Subcutaneous adipose tissue (tissue), 4 donors: ENCODE data around the gene GALNS. TPM values are rescaled to one million over a fixed set of nuclear protein-coding genes. Genes with fewer than 3 reads are reported as not detected.

Source experiments
- total RNA-seq, 4 donors: library from RNA; depleted of rRNA; stranded (reverse); fragments of >200 nt; gene quantifications; one replicate each; pipeline ENCODE4 v1.1.0, GENCODE V29; 2016
- TF ChIP-seq, protein P1 (sequence below): fragments of 450-650 bp; IDR thresholded peaks from one replicate; pipeline ENCODE4 v1.5.1; 2016; ENCODE audit warnings: low read depth, mild to moderate bottlenecking, control low read depth, antibody characterized with exemption, moderate library complexity

Gene GALNS
- total RNA-seq, 4 donors from 2014 or later = 17.2 to 48.6 (median 18.2) TPM

DNA sequence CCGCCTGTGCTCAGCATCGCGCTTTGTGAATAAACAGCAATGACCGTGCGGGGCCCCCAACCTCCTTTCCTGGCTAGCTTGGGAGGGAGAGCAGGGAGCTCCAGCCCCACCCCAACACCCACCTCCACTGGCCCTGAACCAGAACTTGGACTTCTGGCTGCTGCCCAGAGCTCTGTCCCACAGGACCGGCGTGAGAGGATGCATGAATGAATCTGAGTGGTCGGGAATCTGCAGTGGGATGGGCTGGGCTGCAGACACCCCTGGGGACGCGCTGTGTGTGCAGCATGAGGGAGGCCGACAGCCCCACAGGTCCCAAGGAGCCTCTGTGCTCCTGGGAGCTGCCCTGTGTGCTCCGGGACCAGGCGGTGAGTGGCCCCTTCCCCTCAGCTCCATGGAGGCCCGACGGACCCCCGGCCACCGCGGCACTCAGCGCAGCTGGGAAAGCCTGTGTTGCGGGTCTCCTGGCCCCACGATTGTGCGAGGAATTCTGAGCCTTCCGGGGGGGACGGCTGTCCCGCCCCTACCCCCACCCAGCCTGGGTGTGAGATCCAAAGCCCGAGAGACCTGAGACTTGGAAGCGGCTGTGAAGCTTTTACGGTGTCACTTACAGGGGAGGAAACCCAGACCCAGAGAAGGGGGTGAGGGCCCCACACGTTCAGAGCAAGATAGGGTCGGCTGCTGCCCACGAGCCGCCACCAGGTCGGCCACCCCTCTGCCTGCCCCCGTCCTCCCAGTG is 77.2 kb downstream of the GALNS start:
- TF ChIP-seq, protein P1, sequence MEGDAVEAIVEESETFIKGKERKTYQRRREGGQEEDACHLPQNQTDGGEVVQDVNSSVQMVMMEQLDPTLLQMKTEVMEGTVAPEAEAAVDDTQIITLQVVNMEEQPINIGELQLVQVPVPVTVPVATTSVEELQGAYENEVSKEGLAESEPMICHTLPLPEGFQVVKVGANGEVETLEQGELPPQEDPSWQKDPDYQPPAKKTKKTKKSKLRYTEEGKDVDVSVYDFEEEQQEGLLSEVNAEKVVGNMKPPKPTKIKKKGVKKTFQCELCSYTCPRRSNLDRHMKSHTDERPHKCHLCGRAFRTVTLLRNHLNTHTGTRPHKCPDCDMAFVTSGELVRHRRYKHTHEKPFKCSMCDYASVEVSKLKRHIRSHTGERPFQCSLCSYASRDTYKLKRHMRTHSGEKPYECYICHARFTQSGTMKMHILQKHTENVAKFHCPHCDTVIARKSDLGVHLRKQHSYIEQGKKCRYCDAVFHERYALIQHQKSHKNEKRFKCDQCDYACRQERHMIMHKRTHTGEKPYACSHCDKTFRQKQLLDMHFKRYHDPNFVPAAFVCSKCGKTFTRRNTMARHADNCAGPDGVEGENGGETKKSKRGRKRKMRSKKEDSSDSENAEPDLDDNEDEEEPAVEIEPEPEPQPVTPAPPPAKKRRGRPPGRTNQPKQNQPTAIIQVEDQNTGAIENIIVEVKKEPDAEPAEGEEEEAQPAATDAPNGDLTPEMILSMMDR = no peak

DNA sequence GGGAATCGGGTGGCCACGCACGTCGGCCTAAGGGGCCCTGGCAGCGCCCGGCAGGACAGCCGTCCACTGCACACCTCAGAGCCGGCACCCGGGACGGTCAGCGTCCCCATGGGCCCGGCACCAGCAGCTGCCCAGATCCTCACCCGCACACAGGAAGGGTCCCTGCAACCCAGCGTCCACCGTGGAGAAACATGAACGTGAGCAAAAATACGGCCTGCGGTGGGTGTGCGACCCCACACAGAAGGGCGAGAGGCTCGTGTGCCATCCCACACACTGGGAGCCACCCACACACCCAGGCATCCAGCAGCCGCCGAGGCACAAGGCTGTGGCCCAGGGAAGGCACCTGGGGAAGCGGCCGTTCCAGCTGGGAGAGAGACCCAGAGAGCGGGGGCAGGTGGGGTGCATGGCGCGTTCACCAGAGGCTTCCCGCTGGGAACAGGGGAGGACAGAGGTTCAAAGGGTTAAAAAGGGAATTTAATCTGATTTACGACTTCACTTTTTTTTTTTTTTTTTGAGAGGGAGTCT is 78.1 kb downstream of the GALNS start:
- TF ChIP-seq, protein P1 = no peak

DNA sequence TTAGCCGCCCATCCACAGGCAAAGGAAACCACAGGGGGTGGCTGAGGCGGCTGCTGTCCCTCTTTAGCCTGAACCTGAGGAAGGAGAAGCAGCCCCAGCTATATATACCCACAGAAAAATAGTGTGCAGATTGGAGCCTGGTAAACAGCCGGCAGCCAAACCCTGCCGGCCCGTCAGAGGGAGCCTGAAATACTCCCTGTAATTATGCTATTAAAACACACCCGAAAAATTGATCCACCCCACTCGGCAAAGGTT is 78.5 kb downstream of the GALNS start:
- TF ChIP-seq, protein P1 = no peak

DNA sequence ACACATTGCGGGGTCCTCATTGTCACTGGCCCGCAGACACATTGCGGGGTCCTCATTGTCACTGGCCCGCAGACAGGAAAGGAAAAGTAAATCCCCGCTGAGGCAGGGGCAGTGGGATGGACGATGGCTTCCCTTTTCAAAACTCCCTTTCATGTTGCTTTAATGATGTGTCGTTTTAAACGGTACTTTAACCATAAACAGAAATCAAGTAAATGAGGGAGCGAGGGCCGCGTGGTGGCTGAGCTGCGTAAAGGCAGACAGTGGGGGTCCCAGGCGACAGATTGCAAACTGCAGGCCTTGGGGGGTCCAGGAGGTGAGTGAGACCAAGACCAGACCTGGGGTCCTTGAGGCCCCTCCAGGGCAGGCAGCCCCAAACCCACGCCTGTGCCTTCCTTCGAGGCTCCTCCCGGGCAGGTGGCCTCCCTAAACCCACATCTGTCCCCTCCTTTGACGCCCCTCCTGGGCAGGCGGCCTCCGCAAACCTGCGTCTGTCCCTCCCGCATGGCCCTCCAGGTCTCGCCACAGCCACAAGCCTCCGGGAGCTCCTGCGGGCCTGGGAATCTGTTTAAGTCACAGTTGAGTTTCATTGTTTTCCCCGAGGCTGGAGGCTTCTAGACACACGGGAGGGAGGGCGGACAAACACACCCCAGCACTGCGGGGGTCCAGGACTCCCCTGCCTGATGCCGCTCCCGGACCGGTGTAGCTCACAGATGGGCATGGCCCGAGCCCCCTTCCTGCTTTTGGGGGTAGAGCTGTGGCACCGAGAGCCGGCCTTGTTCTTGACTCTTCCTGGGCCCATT is 79.1 kb downstream of the GALNS start:
- TF ChIP-seq, protein P1 = no peak

DNA sequence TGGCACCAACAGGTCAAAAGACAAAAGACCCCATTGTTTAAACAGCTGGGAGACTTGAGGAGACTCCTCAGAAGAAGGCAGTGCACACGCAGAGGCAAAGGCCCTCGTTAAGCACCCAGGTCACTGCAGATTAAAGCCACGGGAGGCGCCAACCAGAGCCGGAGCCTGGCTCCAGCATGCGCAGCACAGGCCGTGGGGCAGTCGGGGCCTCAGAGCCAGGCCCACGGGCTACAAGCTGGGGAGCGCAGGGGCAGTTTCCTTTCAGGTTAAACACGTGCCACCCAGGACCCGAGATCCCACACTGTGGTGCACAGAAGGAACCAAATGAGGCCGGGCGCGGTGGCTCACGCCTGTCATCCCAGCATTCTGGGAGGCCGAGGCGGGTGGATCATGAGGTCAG is 80.9 kb downstream of the GALNS start:
- TF ChIP-seq, protein P1 = no peak

DNA sequence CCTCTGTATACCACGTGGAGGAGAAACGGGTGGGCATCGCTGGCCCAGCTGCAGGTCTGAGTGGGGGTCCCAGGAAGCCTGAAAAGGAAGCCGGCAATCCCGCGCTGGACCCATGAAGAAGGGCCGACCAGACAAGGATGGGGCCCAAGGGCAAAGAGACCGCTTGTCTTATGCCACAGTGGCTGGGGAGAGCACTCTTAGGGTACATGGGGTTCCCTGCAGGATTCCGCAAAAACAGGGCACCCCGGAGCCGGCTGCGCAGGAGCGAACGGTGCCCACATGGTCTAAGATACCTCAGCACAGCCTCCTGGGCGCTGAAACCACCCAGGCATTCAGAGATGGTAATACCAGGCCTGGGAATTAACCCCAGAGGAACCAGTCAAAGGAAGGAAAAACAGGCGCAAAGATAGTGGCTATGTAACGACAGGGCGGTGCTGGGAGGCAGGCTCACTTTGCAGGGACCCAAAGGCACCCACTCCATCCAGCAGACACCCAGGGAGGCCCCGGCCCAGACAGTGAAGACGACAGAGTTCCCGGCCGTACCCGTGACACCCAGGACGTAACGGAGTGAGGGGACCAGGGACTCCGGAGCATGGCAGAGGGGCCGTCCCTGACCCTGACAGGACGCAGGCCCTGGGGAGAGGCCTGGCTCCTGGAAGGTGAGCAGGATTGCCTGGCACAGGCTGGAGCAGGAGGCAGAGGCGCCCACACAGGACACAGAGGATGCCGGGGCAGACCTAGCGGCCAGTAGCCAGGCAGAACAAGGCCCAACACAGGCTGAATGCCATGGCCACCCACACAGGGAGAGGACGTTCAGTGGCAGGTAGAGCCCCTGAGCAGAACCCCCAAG is 82.0 kb downstream of the GALNS start:
- TF ChIP-seq, protein P1 = no peak

DNA sequence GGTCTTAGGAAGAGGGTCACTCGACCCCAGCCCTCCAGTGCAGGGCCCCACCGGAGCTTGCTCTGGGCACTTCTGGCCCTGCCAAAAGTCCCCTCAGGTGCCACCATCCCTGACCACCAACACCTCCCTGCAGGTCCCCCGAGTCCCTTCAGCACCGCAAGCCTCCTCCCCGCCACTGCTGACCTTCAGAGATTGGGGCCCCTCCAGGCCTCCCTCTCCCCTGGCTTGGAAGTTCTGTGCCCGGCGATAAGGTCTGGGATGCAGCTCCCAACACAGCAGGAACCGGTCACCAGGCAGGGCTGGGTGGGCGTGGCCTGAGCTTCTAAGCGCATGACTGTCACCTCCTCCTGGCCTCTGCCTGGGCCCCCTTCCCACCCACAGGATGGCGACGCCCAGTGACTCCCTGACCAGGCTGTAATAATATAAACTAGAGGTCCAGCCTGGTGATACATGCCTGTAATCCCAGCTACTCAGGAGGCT is 82.9 kb downstream of the GALNS start:
- TF ChIP-seq, protein P1 = no peak
